Lung (tissue), 12 donors: ENCODE measurements around the gene TPX2. TPM values are rescaled to one million over a fixed set of nuclear protein-coding genes. Genes with fewer than 3 reads are reported as not detected.
A peak's percentile ranks its signal among the peaks of the same experiment; 100 is the strongest.

Source experiments
- ATAC-seq: fragments of 200-7000 bp; cut with Tn5 transposase; one replicate; pipeline ENCODE4 v1.9.1; 2020; ENCODE audit warnings: moderate number of reproducible peaks; ENCODE audit not compliant: insufficient read depth, low FRiP score
- DNase-seq, 3 donors: peaks; one replicate each; pipeline ENCODE4 v3.0.0-alpha.2; 2013 to 2017
- H3K27ac ChIP-seq, 2 donors: one replicate each; pipeline ENCODE4 v1.5.1; 2013; ENCODE audit warnings: mild to moderate bottlenecking in 2 of 2, moderate library complexity in 2 of 2, control low read depth in 1 of 2, inconsistent platforms in 1 of 2, low read depth in 1 of 2, low read length in 1 of 2
- H3K27me3 ChIP-seq, 3 donors: one replicate each; pipeline ENCODE4 v1.5.1; 2013; ENCODE audit warnings: low read length in 2 of 3; ENCODE audit not compliant: control insufficient read depth in 3 of 3, insufficient read depth in 3 of 3
- H3K36me3 ChIP-seq, 4 donors: one replicate each; pipeline ENCODE4 v1.5.1; 2013; ENCODE audit warnings: low read length in 4 of 4, mild to moderate bottlenecking in 1 of 4, moderate library complexity in 1 of 4; ENCODE audit not compliant: control insufficient read depth in 4 of 4, insufficient read depth in 4 of 4
- H3K4me1 ChIP-seq, 5 donors: one replicate each; pipeline ENCODE4 v1.5.1; 2013; ENCODE audit warnings: low read length in 5 of 5, mild to moderate bottlenecking in 2 of 5, moderate library complexity in 1 of 5; ENCODE audit not compliant: control insufficient read depth in 5 of 5, insufficient read depth in 5 of 5
- H3K4me3 ChIP-seq: one replicate; pipeline ENCODE4 v1.5.1; 2013; ENCODE audit warnings: mild to moderate bottlenecking, control low read depth, moderate library complexity
- H3K9ac ChIP-seq, 2 donors: one replicate each; pipeline ENCODE4 v1.5.1; 2013; ENCODE audit warnings: low read length in 2 of 2, control low read depth in 1 of 2; ENCODE audit not compliant: insufficient read depth in 1 of 2
- H3K9me3 ChIP-seq, 4 donors: one replicate each; pipeline ENCODE4 v1.5.1; 2013; ENCODE audit warnings: low read length in 3 of 4, mild to moderate bottlenecking in 1 of 4, moderate library complexity in 1 of 4; ENCODE audit not compliant: control insufficient read depth in 4 of 4, insufficient read depth in 3 of 4
- CTCF ChIP-seq: IDR thresholded peaks from 2 replicates; pipeline ENCODE4 v1.5.1; 2012; ENCODE audit warnings: mild to moderate bottlenecking; ENCODE audit errors: control extremely low read depth, extremely low read depth
- WGBS, 2 donors: extraction: QIAGEN DNeasy Blood & Tissue Kit; methylation state at CpG; one replicate each; pipeline ENCODE4 v1.1.7; 2013; 5-methylcytosine and 5-hydroxymethylcytosine counted together
- polyA plus RNA-seq, 2 donors: library from polyadenylated mRNA; stranded (reverse); fragments of 200-250 nt; gene quantifications; one replicate each; pipeline ENCODE4 v1.2.1, GENCODE V29; 2013
- total RNA-seq, 2 donors: library from RNA; depleted of rRNA in 1 of 2; stranded (reverse); fragments of >200 nt in 1 of 2; gene quantifications; one replicate each; pipeline ENCODE4 v1.2.1, GENCODE V29; 2014 to 2021
- donor health status: control.
- donor health status: control.
- donor health status: Bipolar disorder and iron deficiency.
- donor health status: healthy.
- donor health status: DM: yes; HTN: yes; CAD: no.

TPX2 gene
- total and polyA plus RNA-seq, 4 donors = 1.6 to 6.5 (median 2.0) TPM

GRCh38 chr20:31835554-31835953, 96.5 kb downstream of the TPX2 start:
- DNase-seq (no peak), ATAC-seq (no peak)
- Histone ChIP-seq H3K4me3 (no peak overlapping the region), H3K36me3 (no peaks in the 10 kb centered on the region), H3K27ac (no peak overlapping the region), H3K4me1 (peaks cover 0 to 52% (median 11%) of the 10 kb centered on the region in 5 donors), H3K27me3 (no peaks in the 10 kb centered on the region), H3K9ac (no peak overlapping the region), H3K9me3 (peaks cover 0 to 2% (median 0%) of the 10 kb centered on the region in 4 donors)
- TF ChIP-seq CTCF = no peak
- WGBS, 2 donors = 69 to 82% methylated on average over 9 of the region's 9 CpGs

GRCh38 chr20:31835977-31836852, 97.1 kb downstream of the TPX2 start:
- Histone ChIP-seq H3K27me3 (no peaks in the 10 kb centered on the region), H3K4me3 (no peak overlapping the region), H3K9ac (no peak overlapping the region), H3K36me3 (no peaks in the 10 kb centered on the region), H3K4me1 (peaks cover 0 to 59% (median 11%) of the 10 kb centered on the region in 5 donors), H3K27ac (no peak overlapping the region), H3K9me3 (peaks cover 0 to 2% (median 0%) of the 10 kb centered on the region in 4 donors)
- WGBS, 2 donors = 17 to 30% methylated on average over 14 of the region's 14 CpGs
- peak; percentile 58 to 71 (median 63) for DNase-seq
- no peak for TF ChIP-seq CTCF
- peak; percentile 81 for ATAC-seq

GRCh38 chr20:31836853-31837608, 97.9 kb downstream of the TPX2 start:
- Histone ChIP-seq H3K4me1 (peaks cover 3 to 67% (median 11%) of the 10 kb centered on the region in 5 donors), H3K36me3 (no peaks in the 10 kb centered on the region), H3K9ac (no peak overlapping the region), H3K9me3 (peaks cover 0 to 2% (median 0%) of the 10 kb centered on the region in 4 donors), H3K27ac (no peak overlapping the region), H3K27me3 (no peaks in the 10 kb centered on the region), H3K4me3 (no peak overlapping the region)
- TF ChIP-seq CTCF = no peak
- DNase-seq (peak in 2 of 3 donors; percentile 25 to 56), ATAC-seq (no peak)
- 79 to 86% methylated on average over 5 of the region's 5 CpGs for WGBS, 2 donors
